Activated T-helper 1 cell treated with anti-CD3 and anti-CD28 coated beads, Interleukin-12 subunit alpha, Interleukin-12 subunit beta, Interleukin-2, Interleukin-4 antibody, amounts not matched to agents 30 ng/mL and 10 ng/mL and 1 ng/mL, durations not matched to agents 14 hours and 24 hours and 36 hours (primary cell): Measurements from ENCODE around the gene SHH. TPM values are rescaled to one million over a fixed set of nuclear protein-coding genes. Genes with fewer than 3 reads are reported as not detected.

Experiments
- DNase-seq: peaks from one replicate; pipeline ENCODE4 v3.0.0; 2021; ENCODE audit warnings: low spot score
- H3K27ac Mint-ChIP-seq: one replicate; pipeline ENCODE4 v1.8.0; 2021; ENCODE audit warnings: mild to moderate bottlenecking, mixed read lengths
- H3K27me3 Mint-ChIP-seq: one replicate; pipeline ENCODE4 v1.8.0; 2022; ENCODE audit warnings: mild to moderate bottlenecking, moderate library complexity, mixed read lengths; ENCODE audit not compliant: insufficient read depth
- H3K36me3 Mint-ChIP-seq: one replicate; pipeline ENCODE4 v1.8.0; 2021; ENCODE audit warnings: low read depth, mixed read lengths
- H3K4me1 Mint-ChIP-seq: one replicate; pipeline ENCODE4 v1.8.0; 2021; ENCODE audit warnings: low read depth, mixed read lengths
- H3K4me3 Mint-ChIP-seq: one replicate; pipeline ENCODE4 v1.8.0; 2021; ENCODE audit warnings: mild to moderate bottlenecking, moderate library complexity, mixed read lengths
- H3K9me3 Mint-ChIP-seq: one replicate; pipeline ENCODE4 v1.8.0; 2021; ENCODE audit warnings: mixed read lengths
- intact Hi-C: fragments of 100-400 bp; cut with micrococcal nuclease; formaldehyde crosslinking; loops from one replicate; pipeline ENCODE4 v1.15.1; 2024
- total RNA-seq: library from RNA; stranded (reverse); gene quantifications from 2 replicates; pipeline ENCODE4 v1.2.3, GENCODE V29; 2022

SHH gene
- not detected in 2 replicates for total RNA-seq

DNA sequence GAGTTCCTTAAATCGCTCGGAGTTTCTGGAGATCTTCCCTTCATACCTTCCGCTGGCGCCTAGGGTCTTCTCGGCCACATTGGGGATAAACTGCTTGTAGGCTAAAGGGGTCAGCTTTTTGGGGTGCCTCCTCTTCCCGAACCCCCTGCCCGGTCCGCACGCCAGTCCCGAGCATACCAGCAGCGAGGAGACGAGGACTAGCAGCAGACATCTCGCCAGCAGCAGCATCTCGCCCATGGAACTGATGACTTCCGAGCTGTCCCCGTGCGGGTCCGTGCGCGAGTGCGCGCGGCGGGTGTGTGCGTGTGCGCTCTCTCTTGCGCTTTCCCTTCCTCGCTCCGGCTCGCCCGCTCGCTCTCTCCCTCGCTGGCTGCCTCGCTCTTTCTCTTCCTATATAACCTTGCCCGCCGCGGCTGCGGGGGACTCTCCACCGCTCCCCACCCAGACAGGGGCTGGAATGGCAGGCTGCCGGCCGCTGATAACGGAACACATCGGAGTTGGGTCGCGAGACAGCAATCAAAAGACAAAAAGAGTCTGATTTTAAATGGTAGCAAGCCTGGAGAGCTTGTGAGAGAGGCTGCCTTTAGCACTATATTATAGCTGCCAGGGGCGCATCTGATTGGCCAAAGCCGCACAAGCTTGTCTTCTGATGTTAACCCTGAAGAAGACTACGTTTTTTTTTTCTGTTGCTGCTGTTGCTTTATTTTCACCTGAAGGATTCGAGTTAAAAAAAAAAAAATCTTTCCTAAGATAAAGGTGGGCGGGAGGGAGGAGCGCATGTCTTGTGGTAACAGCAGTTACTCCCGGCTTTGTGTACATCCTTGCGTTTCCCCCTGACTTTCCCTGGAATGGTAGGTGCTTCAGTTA is at the start of gene SHH:
Gene SHH (minus strand): TSS at position 569 of the 867 bp plus-strand sequence. CDS start 341 bp downstream, at position 228.
- H3K27ac Mint-ChIP-seq: no peak within 1 kb of the TSS
- intact Hi-C loops: loop anchor here (1.0 to 10.0 kb wide), 4 partner anchors 9 to 1880 kb away; partner anchors contain the start of gene RNF32
- peak within 1 kb of the TSS; percentile 32 for H3K4me3 Mint-ChIP-seq
- no peaks in the 10 kb centered on the region for H3K9me3 Mint-ChIP-seq
- H3K27me3 Mint-ChIP-seq: peaks cover 60% of the 10 kb centered on the region
- H3K4me1 Mint-ChIP-seq: peaks cover 32% of the 10 kb centered on the region
- DNase-seq: no peak
- H3K36me3 Mint-ChIP-seq: no peaks in the 10 kb centered on the region

- intact Hi-C loops: no loop called here
- Mint-ChIP-seq H3K4me3 (no peak overlapping the region), H3K27ac (no peak overlapping the region), H3K4me1 (no peaks in the 10 kb centered on the region), H3K36me3 (no peaks in the 10 kb centered on the region), H3K27me3 (no peaks in the 10 kb centered on the region), H3K9me3 (no peaks in the 10 kb centered on the region)
- no peak for DNase-seq
Observed at GRCh38 chr7:155861480-155861868, 49.2 kb upstream of the SHH start.

GRCh38 chr7:155860840-155861479 is 48.7 kb upstream of the SHH start:
- Mint-ChIP-seq H3K27me3 (no peaks in the 10 kb centered on the region), H3K27ac (no peak overlapping the region), H3K4me1 (no peaks in the 10 kb centered on the region), H3K9me3 (no peaks in the 10 kb centered on the region), H3K36me3 (no peaks in the 10 kb centered on the region), H3K4me3 (no peak overlapping the region)
- DNase-seq: no peak
- intact Hi-C loops: no loop called here

DNA sequence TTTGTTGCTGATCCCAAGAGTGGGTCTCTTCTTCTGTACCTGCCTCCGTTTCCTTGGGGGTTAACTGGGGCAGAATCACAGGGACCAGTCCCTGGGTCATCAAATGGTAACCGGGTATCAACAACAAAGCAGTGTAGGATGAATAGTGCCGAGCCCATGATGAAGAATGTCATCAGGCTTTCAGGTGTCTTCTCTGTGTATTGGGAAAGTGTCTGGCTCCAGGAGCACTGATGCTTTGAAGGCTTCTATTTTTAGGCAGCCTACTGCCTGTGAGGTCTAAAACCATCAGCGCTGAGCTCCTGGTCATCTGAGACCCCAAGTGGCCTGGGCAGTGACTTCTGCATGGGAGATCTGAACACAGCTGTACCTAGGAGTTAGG is 48.2 kb upstream of the SHH start:
- Mint-ChIP-seq H3K4me1 (no peaks in the 10 kb centered on the region), H3K36me3 (no peaks in the 10 kb centered on the region), H3K4me3 (no peak overlapping the region), H3K27ac (no peak overlapping the region), H3K27me3 (no peaks in the 10 kb centered on the region), H3K9me3 (no peaks in the 10 kb centered on the region)
- no peak for DNase-seq
- intact Hi-C loops: no loop called here

- intact Hi-C loops: no loop called here
- Mint-ChIP-seq H3K27ac (no peak overlapping the region), H3K27me3 (no peaks in the 10 kb centered on the region), H3K4me1 (no peaks in the 10 kb centered on the region), H3K4me3 (no peak overlapping the region), H3K9me3 (no peaks in the 10 kb centered on the region), H3K36me3 (no peaks in the 10 kb centered on the region)
- no peak for DNase-seq
Observed at GRCh38 chr7:155858521-155859061, 46.3 kb upstream of the SHH start.

GRCh38 chr7:155857141-155857540 is 44.9 kb upstream of the SHH start:
- H3K4me1 Mint-ChIP-seq: no peaks in the 10 kb centered on the region
- no peak for DNase-seq
- no peak overlapping the region for H3K27ac Mint-ChIP-seq
- H3K9me3 Mint-ChIP-seq: no peaks in the 10 kb centered on the region
- no peak overlapping the region for H3K4me3 Mint-ChIP-seq
- intact Hi-C loops: no loop called here
- H3K36me3 Mint-ChIP-seq: no peaks in the 10 kb centered on the region
- H3K27me3 Mint-ChIP-seq: no peaks in the 10 kb centered on the region

- Mint-ChIP-seq H3K36me3 (no peaks in the 10 kb centered on the region), H3K4me3 (no peak overlapping the region), H3K4me1 (no peaks in the 10 kb centered on the region), H3K9me3 (no peaks in the 10 kb centered on the region), H3K27me3 (no peaks in the 10 kb centered on the region), H3K27ac (no peak overlapping the region)
- DNase-seq: no peak
- intact Hi-C loops: no loop called here
Observed at GRCh38 chr7:155856656-155857055, 44.4 kb upstream of the SHH start.

DNA sequence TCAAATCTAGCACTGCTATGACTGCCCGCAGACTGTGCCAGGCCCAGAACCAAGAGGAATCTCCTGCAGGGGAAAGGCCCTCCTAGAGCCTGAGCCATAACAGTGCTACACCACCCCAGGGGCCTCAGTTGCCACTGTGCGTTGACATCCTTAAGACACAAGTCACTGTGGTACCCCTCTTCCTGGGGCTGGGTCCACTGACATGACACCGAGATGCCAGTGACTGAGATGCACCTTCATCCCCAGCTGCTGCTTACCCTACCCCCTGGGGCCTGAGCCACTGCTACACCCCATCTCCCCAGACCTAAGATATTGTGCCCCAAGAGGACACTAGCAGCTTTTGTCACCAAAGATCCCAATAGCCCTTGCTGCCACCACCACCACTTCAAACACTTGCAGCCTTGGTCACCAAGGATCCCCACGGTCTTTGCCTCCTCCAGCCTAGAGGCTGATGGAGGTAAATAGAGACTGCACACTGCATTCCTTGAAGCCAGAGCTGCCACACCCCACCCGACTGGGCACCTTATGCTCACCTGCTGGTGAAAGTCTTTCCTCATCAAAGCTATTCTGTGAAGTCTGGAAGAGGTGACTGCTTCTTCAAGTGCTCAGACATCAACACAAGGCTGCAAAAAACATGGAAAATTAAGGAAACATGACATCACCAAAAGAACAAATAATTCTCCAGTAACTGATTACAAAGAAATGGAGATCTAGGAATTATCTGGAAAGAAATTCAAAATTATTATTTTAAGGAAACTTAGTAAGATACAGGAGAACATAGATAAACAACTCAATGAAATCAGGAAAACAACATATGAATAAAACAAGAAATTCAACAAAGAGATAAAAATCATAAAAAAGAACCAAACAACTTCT is 40.4 kb upstream of the SHH start:
- H3K4me3 Mint-ChIP-seq: no peak overlapping the region

GRCh38 chr7:155851892-155852291 is 39.6 kb upstream of the SHH start:
- Mint-ChIP-seq H3K4me3 (no peak overlapping the region), H3K27me3 (peaks cover 2% of the 10 kb centered on the region), H3K27ac (no peak overlapping the region), H3K4me1 (no peaks in the 10 kb centered on the region), H3K9me3 (no peaks in the 10 kb centered on the region), H3K36me3 (no peaks in the 10 kb centered on the region)
- intact Hi-C loops: no loop called here
- DNase-seq: no peak

More for the DNA sequence above, 40.4 kb upstream of the SHH start:
- Mint-ChIP-seq H3K36me3 (no peaks in the 10 kb centered on the region), H3K9me3 (no peaks in the 10 kb centered on the region), H3K27me3 (peaks cover 2% of the 10 kb centered on the region), H3K27ac (no peak overlapping the region), H3K4me1 (no peaks in the 10 kb centered on the region)
- intact Hi-C loops: no loop called here
- DNase-seq: no peak

GRCh38 chr7:155850766-155851678 is 38.8 kb upstream of the SHH start:
- DNase-seq: no peak
- Mint-ChIP-seq H3K4me1 (no peaks in the 10 kb centered on the region), H3K27ac (no peak overlapping the region), H3K36me3 (no peaks in the 10 kb centered on the region), H3K4me3 (no peak overlapping the region), H3K9me3 (no peaks in the 10 kb centered on the region), H3K27me3 (peaks cover 2% of the 10 kb centered on the region)
- intact Hi-C loops: no loop called here

- Mint-ChIP-seq H3K36me3 (no peaks in the 10 kb centered on the region), H3K4me3 (no peak overlapping the region), H3K27ac (no peak overlapping the region), H3K4me1 (no peaks in the 10 kb centered on the region), H3K9me3 (no peaks in the 10 kb centered on the region), H3K27me3 (peaks cover 2% of the 10 kb centered on the region)
- intact Hi-C loops: no loop called here
- no peak for DNase-seq
Observed at GRCh38 chr7:155850001-155850436, 37.8 kb upstream of the SHH start.
